ENCODE results near the gene CORO1C. TPM values are rescaled to one million over a fixed set of nuclear protein-coding genes. Genes with fewer than 3 reads are reported as not detected.

CORO1C gene
- total RNA-seq, 1 donor from 2014 or later: 189 TPM

DNA sequence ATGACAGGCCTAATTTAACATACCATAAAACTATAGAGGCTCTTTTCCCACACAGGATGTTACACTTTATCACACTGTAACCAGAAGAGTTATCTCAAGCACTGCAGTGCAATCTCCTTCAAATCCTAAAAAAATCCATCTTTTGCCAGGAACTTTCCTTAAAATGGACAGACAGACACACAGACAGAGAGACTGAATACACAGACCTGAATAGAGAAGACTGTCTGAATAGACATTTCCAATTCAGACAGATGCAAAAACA lies 6.5 kb downstream of the CORO1C start:
- TF ChIP-seq POLR2A (IDR thresholded peaks at IDR 0.05): no peak
- TF ChIP-seq POLR2AphosphoS5 (IDR thresholded peaks at IDR 0.05; ENCODE audit: insufficient read depth in 1 of 2, low read depth in 1 of 2): no peak
- TF ChIP-seq, protein P1, sequence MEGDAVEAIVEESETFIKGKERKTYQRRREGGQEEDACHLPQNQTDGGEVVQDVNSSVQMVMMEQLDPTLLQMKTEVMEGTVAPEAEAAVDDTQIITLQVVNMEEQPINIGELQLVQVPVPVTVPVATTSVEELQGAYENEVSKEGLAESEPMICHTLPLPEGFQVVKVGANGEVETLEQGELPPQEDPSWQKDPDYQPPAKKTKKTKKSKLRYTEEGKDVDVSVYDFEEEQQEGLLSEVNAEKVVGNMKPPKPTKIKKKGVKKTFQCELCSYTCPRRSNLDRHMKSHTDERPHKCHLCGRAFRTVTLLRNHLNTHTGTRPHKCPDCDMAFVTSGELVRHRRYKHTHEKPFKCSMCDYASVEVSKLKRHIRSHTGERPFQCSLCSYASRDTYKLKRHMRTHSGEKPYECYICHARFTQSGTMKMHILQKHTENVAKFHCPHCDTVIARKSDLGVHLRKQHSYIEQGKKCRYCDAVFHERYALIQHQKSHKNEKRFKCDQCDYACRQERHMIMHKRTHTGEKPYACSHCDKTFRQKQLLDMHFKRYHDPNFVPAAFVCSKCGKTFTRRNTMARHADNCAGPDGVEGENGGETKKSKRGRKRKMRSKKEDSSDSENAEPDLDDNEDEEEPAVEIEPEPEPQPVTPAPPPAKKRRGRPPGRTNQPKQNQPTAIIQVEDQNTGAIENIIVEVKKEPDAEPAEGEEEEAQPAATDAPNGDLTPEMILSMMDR (IDR thresholded peaks at IDR 0.05): no peak
- no peaks in the 10 kb centered on the region for H3K27me3 ChIP-seq
- DNase-seq (ENCODE audit: extremely low spot score in 2 of 2): no peak
- H3K36me3 ChIP-seq: no peaks in the 10 kb centered on the region
- H3K27ac ChIP-seq: peak overlapping the region; percentile 70
- no peak overlapping the region for H3K4me3 ChIP-seq
- H3K9me3 ChIP-seq: no peaks in the 10 kb centered on the region
- peaks cover 95% of the 10 kb centered on the region for H3K4me1 ChIP-seq
- intact Hi-C loops (cut with DNase I): no loop called here

DNA sequence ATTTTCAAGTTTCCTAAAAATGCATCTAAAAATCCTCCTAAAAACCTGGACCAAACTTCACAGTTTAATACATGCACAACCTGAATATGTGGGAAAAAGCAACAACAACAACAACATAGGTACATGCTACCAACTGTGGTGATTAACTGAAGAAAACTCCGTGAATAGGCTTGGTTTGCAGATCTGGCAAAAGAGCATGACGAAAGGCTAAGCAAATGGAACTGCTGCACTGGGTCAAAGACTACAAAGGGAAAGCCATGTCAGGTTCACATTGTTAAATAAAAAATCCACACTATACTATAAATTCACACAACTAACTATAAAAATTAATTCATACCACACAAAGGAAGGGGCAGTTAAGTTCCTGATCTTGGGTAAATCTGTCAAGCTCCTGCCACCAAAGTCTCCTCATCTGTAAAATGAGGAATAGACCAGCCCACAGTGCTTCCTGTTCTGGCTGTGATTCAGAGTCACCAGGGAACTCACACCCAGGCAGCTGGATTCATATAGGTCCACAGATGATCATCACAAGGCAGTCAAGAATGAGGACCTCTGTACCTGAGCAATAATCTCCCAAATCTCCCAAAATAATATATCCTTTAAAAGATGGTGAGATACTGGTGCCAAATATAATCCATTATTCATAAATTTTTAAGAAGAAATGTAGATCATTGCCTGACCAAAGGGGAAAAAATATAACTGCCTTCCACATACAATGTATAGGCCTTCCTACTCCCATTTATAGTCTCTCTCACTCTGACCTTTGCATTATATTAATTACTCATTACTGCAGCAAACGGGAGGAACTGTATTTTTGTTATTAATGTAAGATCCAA lies 7.0 kb downstream of the CORO1C start:
- Histone ChIP-seq H3K27me3 (no peaks in the 10 kb centered on the region), H3K27ac (peak overlapping the region; percentile 70), H3K36me3 (no peaks in the 10 kb centered on the region), H3K9me3 (no peaks in the 10 kb centered on the region), H3K4me3 (no peak overlapping the region), H3K4me1 (peaks cover 89% of the 10 kb centered on the region)
- TF ChIP-seq, protein P1 (IDR thresholded peaks at IDR 0.05): no peak
- TF ChIP-seq POLR2A (IDR thresholded peaks at IDR 0.05) (no peak), POLR2AphosphoS5 (IDR thresholded peaks at IDR 0.05; ENCODE audit: insufficient read depth in 1 of 2, low read depth in 1 of 2) (no peak)
- intact Hi-C loops (cut with DNase I): no loop called here
- DNase-seq (ENCODE audit: extremely low spot score in 2 of 2): no peak

DNA sequence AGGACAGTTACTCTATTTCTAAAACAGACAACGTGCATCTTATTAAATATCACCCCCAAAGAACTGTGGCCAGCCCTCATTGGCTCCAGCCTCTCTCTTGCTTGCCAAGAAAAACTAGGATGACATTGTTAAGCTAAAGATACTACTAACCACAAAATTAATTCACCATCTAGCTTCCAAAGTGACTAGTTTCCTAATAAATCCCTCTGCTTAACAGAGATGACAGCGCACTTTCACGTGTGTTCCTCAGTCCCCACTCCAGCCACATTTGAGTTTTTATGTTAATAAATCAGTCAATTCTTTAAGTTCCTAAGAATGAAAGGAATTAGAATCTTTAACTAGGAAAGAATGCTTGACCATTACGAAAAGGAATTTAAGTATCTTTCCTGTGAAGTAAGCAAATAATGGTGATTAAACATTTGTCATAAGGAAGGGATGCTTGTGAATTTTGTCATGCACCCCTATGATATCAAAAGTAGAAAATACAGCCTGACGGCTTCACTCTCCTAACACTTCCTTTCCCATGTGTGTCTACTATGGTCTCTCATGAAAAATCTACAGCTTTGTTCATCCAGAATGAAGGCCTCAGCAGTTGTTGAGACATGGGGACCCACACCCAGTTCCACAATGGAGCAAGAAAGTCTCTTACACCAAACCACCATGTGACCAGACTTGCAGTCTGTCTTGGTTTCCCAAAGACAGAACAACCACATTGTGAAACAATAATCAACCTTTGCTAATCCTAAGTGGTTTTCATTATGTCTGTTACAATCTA lies 8.1 kb downstream of the CORO1C start:
- Histone ChIP-seq H3K9me3 (no peaks in the 10 kb centered on the region), H3K27ac (peak overlapping the region; percentile 70), H3K27me3 (no peaks in the 10 kb centered on the region), H3K4me3 (no peak overlapping the region), H3K4me1 (peaks cover 78% of the 10 kb centered on the region), H3K36me3 (no peaks in the 10 kb centered on the region)
- peak in 1 of 2 donors; percentile 39 for TF ChIP-seq POLR2AphosphoS5 (IDR thresholded peaks at IDR 0.05; ENCODE audit: insufficient read depth in 1 of 2, low read depth in 1 of 2)
- TF ChIP-seq, protein P1 (IDR thresholded peaks at IDR 0.05): no peak
- no peak for DNase-seq (ENCODE audit: extremely low spot score in 2 of 2)
- intact Hi-C loops (cut with DNase I): no loop called here

DNA sequence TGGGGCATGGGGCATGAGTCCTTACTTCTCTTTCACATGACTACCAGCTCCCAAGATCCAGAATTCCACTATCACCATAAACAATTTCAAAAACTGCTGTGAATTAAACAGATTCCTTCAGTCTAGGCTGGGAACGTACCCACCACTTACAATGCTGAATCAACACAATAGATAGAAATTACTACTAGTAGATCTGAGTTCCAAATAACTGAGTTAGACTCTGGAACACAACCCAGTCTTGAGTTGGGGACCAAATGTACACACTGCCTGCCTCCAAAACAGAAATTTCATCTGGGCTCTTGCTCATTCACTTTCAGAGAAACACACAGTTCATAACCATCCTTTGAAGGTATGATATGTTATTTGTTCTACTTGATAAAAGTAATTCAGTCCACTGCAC lies 8.9 kb downstream of the CORO1C start:
- H3K9me3 ChIP-seq: no peaks in the 10 kb centered on the region
- peaks cover 71% of the 10 kb centered on the region for H3K4me1 ChIP-seq
- no peaks in the 10 kb centered on the region for H3K27me3 ChIP-seq
- intact Hi-C loops (cut with DNase I): no loop called here
- TF ChIP-seq POLR2A (IDR thresholded peaks at IDR 0.05) (no peak), POLR2AphosphoS5 (IDR thresholded peaks at IDR 0.05; ENCODE audit: insufficient read depth in 1 of 2, low read depth in 1 of 2) (no peak)
- TF ChIP-seq, protein P1 (IDR thresholded peaks at IDR 0.05): no peak
- H3K36me3 ChIP-seq: no peaks in the 10 kb centered on the region
- no peak overlapping the region for H3K4me3 ChIP-seq
- DNase-seq (ENCODE audit: extremely low spot score in 2 of 2): no peak
- H3K27ac ChIP-seq: peak overlapping the region; percentile 70

DNA sequence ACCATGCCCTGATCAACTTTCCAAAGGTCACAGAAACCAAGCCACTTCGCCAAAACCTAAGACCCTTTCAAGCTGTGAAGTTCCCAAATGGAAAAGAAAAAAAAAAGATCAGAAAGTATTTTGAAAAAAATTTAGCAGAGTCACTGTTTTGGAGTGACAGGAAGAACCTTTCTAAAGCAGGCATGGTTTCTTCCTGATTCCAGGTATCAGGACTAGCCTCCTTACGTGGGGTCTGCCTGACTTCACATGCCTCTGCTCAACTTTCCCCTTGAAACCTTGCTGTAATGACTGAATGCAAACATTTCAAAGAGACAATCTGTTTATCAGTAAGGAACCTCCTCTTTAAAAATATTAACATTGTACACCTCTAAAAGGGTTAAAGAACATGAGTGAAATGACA lies 9.5 kb downstream of the CORO1C start:
- no peaks in the 10 kb centered on the region for H3K27me3 ChIP-seq
- peaks cover 70% of the 10 kb centered on the region for H3K4me1 ChIP-seq
- peak overlapping the region; percentile 70 for H3K27ac ChIP-seq
- H3K36me3 ChIP-seq: no peaks in the 10 kb centered on the region
- intact Hi-C loops (cut with DNase I): no loop called here
- no peaks in the 10 kb centered on the region for H3K9me3 ChIP-seq
- H3K4me3 ChIP-seq: no peak overlapping the region
- DNase-seq (ENCODE audit: extremely low spot score in 2 of 2): no peak
- TF ChIP-seq, protein P1 (IDR thresholded peaks at IDR 0.05): no peak
- TF ChIP-seq POLR2AphosphoS5 (IDR thresholded peaks at IDR 0.05; ENCODE audit: insufficient read depth in 1 of 2, low read depth in 1 of 2) (no peak), POLR2A (IDR thresholded peaks at IDR 0.05) (no peak)
